GM12878 (cell line): Measurements from ENCODE around the gene CTNNB1. TPM values are rescaled to one million over a fixed set of nuclear protein-coding genes. Genes with fewer than 3 reads are reported as not detected.

ENCODE experiments used
- ATAC-seq: fragments of 200-7000 bp; cut with Tn5 transposase; 3 replicates; pipeline ENCODE4 v1.9.1; 2020; ENCODE audit warnings: mild to moderate bottlenecking, moderate library complexity
- BruUV-seq: library from RNA; stranded (reverse); fragments of 400-500 nt; replicated peaks from 2 replicates; lab custom pipeline; 2021; lab: Mats Ljungman, UMichigan
- CTCF ChIA-PET: fragments of 300-600 bp; sonication (Branson Sonifier 250); formaldehyde crosslinking; extraction: SDS; loops from one replicate; lab custom pipeline; 2021; ENCODE audit warnings: inconsistent platforms; lab: Yijun Ruan, JAX
- POLR2A ChIA-PET: fragments of 350-600 bp; formaldehyde crosslinking; extraction: SDS; loops from one replicate; lab custom pipeline; 2021; ENCODE audit warnings: inconsistent platforms; lab: Charles Lee
- RAD21 ChIA-PET: fragments of 300-600 bp; sonication (Branson Sonifier 250); formaldehyde crosslinking; loops from one replicate; lab custom pipeline; 2023; ENCODE audit warnings: antibody characterized with exemption; ENCODE audit not compliant: unreplicated experiment; lab: Charles Lee
- SMC1A ChIA-PET: fragments of 300-600 bp; sonication (Branson Sonifier 250); formaldehyde crosslinking; loops from one replicate; lab custom pipeline; 2023; ENCODE audit not compliant: unreplicated experiment, uncharacterized antibody; lab: Charles Lee
- DNase-seq: peaks from one replicate; pipeline ENCODE4 v3.0.0-alpha.2; 2011; ENCODE audit warnings: low read depth, low spot score
- FAIRE-seq: peaks from 3 replicates; lab custom pipeline; 2011; peaks lifted over from hg19 to GRCh38; lab: Jason Lieb, UNC
- H2AFZ ChIP-seq: 2 replicates; pipeline ENCODE4 v1.6.0; 2011; ENCODE audit warnings: low read depth, low read length, control low read depth; ENCODE audit not compliant: control insufficient read depth
- H3K27ac ChIP-seq: 2 replicates; pipeline ENCODE4 v1.5.1; 2011; ENCODE audit warnings: control low read depth; ENCODE audit not compliant: control insufficient read depth, insufficient read depth
- H3K27me3 ChIP-seq, 2 experiments: replicated peaks in 1 of 2; 2 replicates each; pipeline versions ENCODE4 v1.6.0 to v1.6.1; 2011; ENCODE audit warnings: low read length in 1 of 2; ENCODE audit not compliant: control insufficient read depth in 2 of 2, insufficient read depth in 2 of 2
- H3K36me3 ChIP-seq, 2 experiments: 2 replicates each; pipeline ENCODE4 v1.5.1; 2011; ENCODE audit warnings: low read length in 1 of 2; ENCODE audit not compliant: control insufficient read depth in 2 of 2, insufficient read depth in 2 of 2
- H3K4me1 ChIP-seq: 2 replicates; pipeline ENCODE4 v1.6.1; 2011; ENCODE audit warnings: mild to moderate bottlenecking, low read length, moderate library complexity, mixed read lengths; ENCODE audit not compliant: control insufficient read depth, insufficient read depth
- H3K4me2 ChIP-seq: 2 replicates; pipeline ENCODE4 v1.6.0; 2011; ENCODE audit warnings: control low read depth; ENCODE audit not compliant: control insufficient read depth, insufficient read depth
- H3K4me3 ChIP-seq: fragments of 200-600 bp; sonication (generic); 2 replicates; pipeline ENCODE4 v1.5.1; 2016
- H3K79me2 ChIP-seq: 2 replicates; pipeline ENCODE4 v1.6.0; 2011; ENCODE audit warnings: low read length; ENCODE audit not compliant: control insufficient read depth, insufficient read depth
- H3K9ac ChIP-seq: 2 replicates; pipeline ENCODE4 v1.8.0; 2011; ENCODE audit warnings: low read length, control low read depth, mixed read lengths; ENCODE audit not compliant: control insufficient read depth, insufficient read depth
- H3K9me3 ChIP-seq: replicated peaks from 3 replicates; pipeline ENCODE4 v1.5.1; 2011; ENCODE audit warnings: mild to moderate bottlenecking, low read length; ENCODE audit not compliant: control insufficient read depth, insufficient read depth
- H4K20me1 ChIP-seq: 2 replicates; pipeline ENCODE4 v1.6.0; 2011; ENCODE audit not compliant: control insufficient read depth, insufficient read depth
- CREB1 ChIP-seq: IDR thresholded peaks from 2 replicates; pipeline ENCODE4 v1.6.1; 2012; ENCODE audit warnings: low read depth, mild to moderate bottlenecking, inconsistent platforms
- E2F4 ChIP-seq: IDR thresholded peaks from 2 replicates; pipeline ENCODE4 v1.6.1; 2012; ENCODE audit warnings: low read depth, low read length, improper control_type of control experiment
- ELK1 ChIP-seq: IDR thresholded peaks from 2 replicates; pipeline ENCODE4 v1.6.1; 2012; ENCODE audit warnings: low read depth, low read length, improper control_type of control experiment
- MYB ChIP-seq: fragments of 150-350 bp; IDR thresholded peaks from 2 replicates; pipeline ENCODE4 v1.6.1; 2014; ENCODE audit warnings: mild to moderate bottlenecking, low read depth, low read length, borderline replicate concordance
- MYC ChIP-seq: IDR thresholded peaks from 2 replicates; pipeline ENCODE4 v1.6.1; 2011; ENCODE audit warnings: mild to moderate bottlenecking, low read length, moderate library complexity, inconsistent platforms; ENCODE audit not compliant: insufficient read depth, insufficient replicate concordance, insufficient read length, severe bottlenecking
- POLR2AphosphoS5 ChIP-seq: IDR thresholded peaks from 2 replicates; pipeline ENCODE4 v1.6.1; 2011; ENCODE audit warnings: mild to moderate bottlenecking, low read length, inconsistent platforms
- SREBF1 ChIP-seq: IDR thresholded peaks from 2 replicates; pipeline ENCODE4 v1.6.1; 2012; ENCODE audit warnings: mild to moderate bottlenecking, low read length
- SUZ12 ChIP-seq: fragments of 200-600 bp; sonication (generic); IDR thresholded peaks from one replicate; pipeline ENCODE4 v1.6.1; 2018; ENCODE audit warnings: antibody characterized with exemption, mild to moderate bottlenecking; ENCODE audit not compliant: unreplicated experiment
- ZBTB4 ChIP-seq: fragments of 450-650 bp; formaldehyde crosslinking; IDR thresholded peaks from 2 replicates; pipeline ENCODE4 v1.4.0; 2022; ENCODE audit warnings: mild to moderate bottlenecking, moderate library complexity
- ZBTB40 ChIP-seq: fragments of 450-650 bp; IDR thresholded peaks from 2 replicates; pipeline ENCODE4 v1.6.1; 2016; ENCODE audit warnings: mild to moderate bottlenecking, moderate library complexity, borderline replicate concordance
- ZZZ3 ChIP-seq: IDR thresholded peaks from 2 replicates; pipeline ENCODE4 v1.6.1; 2011; ENCODE audit warnings: low read depth; ENCODE audit not compliant: control insufficient read depth, insufficient read length
- WGBS: methylation state at CpG from one replicate; pipeline ENCODE4 v1.1.6; 2016; ENCODE audit warnings: low lambda C conversion rate; ENCODE audit not compliant: insufficient replicate concordance, insufficient coverage; ENCODE audit errors: missing lambda C conversion rate; 5-methylcytosine and 5-hydroxymethylcytosine counted together
- in situ Hi-C: fragments of 300-500 bp; cut with MboI; formaldehyde crosslinking; loops from 9 replicates; pipeline ENCODE4 v1.14.3; 2018; ENCODE audit warnings: mixed read lengths
- intact Hi-C: fragments of 100-400 bp; cut with micrococcal nuclease; formaldehyde crosslinking; loops from one replicate; pipeline ENCODE4 v1.14.2; 2022; ENCODE audit not compliant: unreplicated experiment
- polyA plus RNA-seq, 11 experiments: library from polyadenylated mRNA; depleted of rRNA in 4 of 11; unstranded in 6 of 11; stranded (reverse) in 5 of 11; fragments of >200 nt; fragmentation: Nextera tagmentation in 4 of 11; fragmentation: Illumina TruSeq in 1 of 11; extraction: Ambion mirVana in 4 of 11; extraction: Trizol in 1 of 11; gene quantifications; 1 replicate in 1 of 11; 2 replicates in 10 of 11; pipeline versions ENCODE4 v1.2.1 to v1.2.3, GENCODE V29; 2011 to 2016; ENCODE audit warnings: inconsistent platforms in 2 of 11, missing spikeins in 2 of 11, low read depth in 1 of 11
- total RNA-seq, 4 experiments: library from RNA; depleted of rRNA in 3 of 4; stranded (reverse); fragments of >200 nt in 3 of 4; fragmentation: Illumina TruSeq in 1 of 4; extraction: Trizol in 1 of 4; gene quantifications; 2 replicates each; pipeline versions ENCODE4 v1.2.1 to v1.2.3, GENCODE V29; 2013 to 2021

Gene CTNNB1
- total and polyA plus RNA-seq, 10 of the 15 experiments (the other 5 are each of a cell fraction or from before 2014, with no cell fraction given) = 30.4 to 217 (median 138) TPM

- TF ChIP-seq ELK1 (no peak), POLR2AphosphoS5 (no peak), MYC (no peak), CREB1 (no peak), E2F4 (no peak)
These were observed 60.3 kb downstream of the CTNNB1 start (continued) for GRCh38 chr3:41259449-41260062.

- H2AFZ ChIP-seq = no peak overlapping the region
- intact Hi-C loops = no loop called here
- no peak overlapping the region for H3K4me3 ChIP-seq
- 89% methylated on average over 3 of the region's 3 CpGs for WGBS
- H3K79me2 ChIP-seq = no peaks in the 10 kb centered on the region
- DNase-seq (no peak), FAIRE-seq (no peak), ATAC-seq (no peak)
- ChIA-PET POLR2A (no interaction called here), RAD21 (no interaction called here), CTCF (no interaction called here), SMC1A (interaction anchor here (0.8 kb wide), 1 partner anchor 19 kb away, joined by 3 read pairs; no protein-coding TSS in a partner anchor)
- no peaks in the 10 kb centered on the region for H3K27me3 ChIP-seq
- no peak overlapping the region for H3K27ac ChIP-seq
- no peaks in the 10 kb centered on the region for H3K36me3 ChIP-seq
- H4K20me1 ChIP-seq = no peaks in the 10 kb centered on the region
- BruUV-seq = no TSS peak
- H3K4me1 ChIP-seq = no peaks in the 10 kb centered on the region
- in situ Hi-C loops = no loop called here
- no peaks in the 10 kb centered on the region for H3K9me3 ChIP-seq
- H3K9ac ChIP-seq = no peak overlapping the region
- no peak overlapping the region for H3K4me2 ChIP-seq
- TF ChIP-seq SREBF1 = no peak
- no peak for TF ChIP-seq ZZZ3
- TF ChIP-seq ZBTB40 = no peak
- TF ChIP-seq SUZ12 = no peak
- no peak for TF ChIP-seq ZBTB4
- TF ChIP-seq MYB = no peak
These were observed 60.8 kb downstream of the CTNNB1 start for GRCh38 chr3:41260063-41260450.
